H9 (cell line): ENCODE measurements around the gene CCDC177. TPM values are rescaled to one million over a fixed set of nuclear protein-coding genes. Genes with fewer than 3 reads are reported as not detected.

Experiments
- DNase-seq: peaks from one replicate; pipeline ENCODE4 v3.0.0-alpha.2; 2017
- H2AFZ ChIP-seq: one replicate; pipeline ENCODE4 v1.6.1; 2013; ENCODE audit warnings: mild to moderate bottlenecking, low read length, control low read depth, moderate library complexity
- H2AK5ac ChIP-seq: 2 replicates; pipeline ENCODE4 v1.6.1; 2013; ENCODE audit warnings: low read length, control low read depth, mixed read lengths; ENCODE audit not compliant: insufficient read length
- H2BK120ac ChIP-seq: one replicate; pipeline ENCODE4 v1.6.1; 2013; ENCODE audit warnings: low read depth, mild to moderate bottlenecking, low read length, control low read depth, inconsistent platforms; ENCODE audit not compliant: poor library complexity, severe bottlenecking
- H2BK12ac ChIP-seq: 2 replicates; pipeline ENCODE4 v1.6.1; 2013; ENCODE audit warnings: low read length, control low read depth, mixed read lengths, low read depth; ENCODE audit not compliant: insufficient read length
- H2BK15ac ChIP-seq: 2 replicates; pipeline ENCODE4 v1.6.1; 2013; ENCODE audit warnings: low read depth, low read length, control low read depth
- H2BK20ac ChIP-seq: one replicate; pipeline ENCODE4 v1.6.1; 2013; ENCODE audit warnings: low read depth, mild to moderate bottlenecking, low read length, control low read depth, inconsistent platforms; ENCODE audit not compliant: poor library complexity, severe bottlenecking
- H2BK5ac ChIP-seq: 2 replicates; pipeline ENCODE4 v1.6.1; 2013; ENCODE audit warnings: low read length, control low read depth, mixed read lengths; ENCODE audit not compliant: insufficient read length
- H3K14ac ChIP-seq: 2 replicates; pipeline ENCODE4 v1.6.1; 2013; ENCODE audit warnings: low read length, control low read depth; ENCODE audit not compliant: insufficient read depth
- H3K18ac ChIP-seq: 2 replicates; pipeline ENCODE4 v1.6.1; 2013; ENCODE audit warnings: low read depth, mild to moderate bottlenecking, mixed read lengths, low read length, control low read depth; ENCODE audit not compliant: insufficient read length
- H3K23ac ChIP-seq: 2 replicates; pipeline ENCODE4 v1.6.1; 2013; ENCODE audit warnings: low read length, control low read depth, mixed read lengths, low read depth; ENCODE audit not compliant: insufficient read length
- H3K23me2 ChIP-seq: 2 replicates; pipeline ENCODE4 v1.6.1; 2013; ENCODE audit warnings: low read depth, mild to moderate bottlenecking, mixed read lengths, low read length, control low read depth; ENCODE audit not compliant: insufficient read length, poor library complexity, severe bottlenecking
- H3K27ac ChIP-seq: 2 replicates; pipeline ENCODE4 v1.5.1; 2013; ENCODE audit warnings: low read length, control low read depth, mixed read lengths, low read depth; ENCODE audit not compliant: insufficient read length
- H3K27me3 ChIP-seq: 2 replicates; pipeline ENCODE4 v1.6.1; 2013; ENCODE audit warnings: low read length, control low read depth, inconsistent platforms; ENCODE audit not compliant: insufficient read depth
- H3K4ac ChIP-seq: 2 replicates; pipeline ENCODE4 v1.6.1; 2013; ENCODE audit warnings: low read depth, mild to moderate bottlenecking, control low read depth, inconsistent platforms, low read length, moderate library complexity
- H3K4me1 ChIP-seq: 2 replicates; pipeline ENCODE4 v1.6.1; 2013; ENCODE audit warnings: low read length, control low read depth, inconsistent platforms; ENCODE audit not compliant: insufficient read depth
- H3K4me2 ChIP-seq: 2 replicates; pipeline ENCODE4 v1.6.1; 2013; ENCODE audit warnings: low read length, control low read depth, mixed read lengths; ENCODE audit not compliant: insufficient read length, insufficient read depth
- H3K56ac ChIP-seq: 2 replicates; pipeline ENCODE4 v1.6.1; 2013; ENCODE audit warnings: low read depth, mild to moderate bottlenecking, mixed read lengths, low read length, control low read depth; ENCODE audit not compliant: insufficient read length
- H3K79me1 ChIP-seq: 2 replicates; pipeline ENCODE4 v1.6.1; 2013; ENCODE audit warnings: low read depth, mild to moderate bottlenecking, moderate library complexity, low read length, control low read depth, inconsistent platforms; ENCODE audit not compliant: insufficient read depth, poor library complexity, severe bottlenecking
- H3K79me2 ChIP-seq: 2 replicates; pipeline ENCODE4 v1.6.1; 2013; ENCODE audit warnings: low read length, control low read depth, inconsistent platforms; ENCODE audit not compliant: insufficient read depth
- H3K9ac ChIP-seq: 2 replicates; pipeline ENCODE4 v1.6.1; 2013; ENCODE audit warnings: low read length, control low read depth, mixed read lengths; ENCODE audit not compliant: insufficient read length; ENCODE audit errors: extremely low read depth
- H3K9me3 ChIP-seq: one replicate; pipeline ENCODE4 v1.6.1; 2013; ENCODE audit warnings: low read depth, low read length, inconsistent platforms; ENCODE audit not compliant: control insufficient read depth
- H3T11ph ChIP-seq: one replicate; pipeline ENCODE4 v1.6.1; 2013; ENCODE audit warnings: mild to moderate bottlenecking, low read length, control low read depth, inconsistent platforms
- H4K20me1 ChIP-seq: one replicate; pipeline ENCODE4 v1.6.1; 2013; ENCODE audit not compliant: control insufficient read depth, insufficient read length, insufficient read depth
- H4K5ac ChIP-seq: 2 replicates; pipeline ENCODE4 v1.6.1; 2013; ENCODE audit warnings: low read depth, mild to moderate bottlenecking, mixed read lengths, low read length, control low read depth; ENCODE audit not compliant: insufficient read length
- H4K8ac ChIP-seq: replicated peaks from 2 replicates; pipeline ENCODE4 v1.6.1; 2013; ENCODE audit warnings: low read length, control low read depth, mixed read lengths, low read depth; ENCODE audit not compliant: insufficient read length
- H4K91ac ChIP-seq: 2 replicates; pipeline ENCODE4 v1.6.1; 2013; ENCODE audit warnings: low read depth, mild to moderate bottlenecking, moderate library complexity, mixed read lengths, low read length, control low read depth; ENCODE audit not compliant: insufficient read length
- H3K27ac Mint-ChIP-seq, 3 experiments: 2 replicates in 2 of 3; 3 replicates in 1 of 3; pipeline ENCODE4 v1.8.0; 2020 to 2021; ENCODE audit warnings: mixed read lengths in 3 of 3, mild to moderate bottlenecking in 1 of 3, moderate library complexity in 1 of 3
- H3K27me3 Mint-ChIP-seq: 2 replicates; pipeline ENCODE4 v1.8.0; 2021; ENCODE audit warnings: low read depth, mild to moderate bottlenecking, moderate library complexity, mixed read lengths
- H3K36me3 Mint-ChIP-seq, 3 experiments: 2 replicates in 2 of 3; 3 replicates in 1 of 3; pipeline ENCODE4 v1.8.0; 2020 to 2021; ENCODE audit warnings: low read depth in 3 of 3, mixed read lengths in 3 of 3; ENCODE audit not compliant: insufficient read depth in 1 of 3
- H3K4me1 Mint-ChIP-seq, 2 experiments: 2 replicates each; pipeline ENCODE4 v1.8.0; 2020; ENCODE audit warnings: mixed read lengths in 2 of 2
- H3K4me3 Mint-ChIP-seq, 2 experiments: 2 replicates in 1 of 2; 3 replicates in 1 of 2; pipeline ENCODE4 v1.8.0; 2020 to 2021; ENCODE audit warnings: mild to moderate bottlenecking in 2 of 2, mixed read lengths in 2 of 2, moderate library complexity in 1 of 2
- H3K9me3 Mint-ChIP-seq, 2 experiments: 2 replicates in 1 of 2; 3 replicates in 1 of 2; pipeline ENCODE4 v1.8.0; 2020; ENCODE audit warnings: mild to moderate bottlenecking in 2 of 2, mixed read lengths in 2 of 2, moderate library complexity in 1 of 2
- CTCF ChIP-seq: fragments of 200-600 bp; sonication (generic); conservative IDR thresholded peaks from 3 replicates; pipeline ENCODE4 v1.8.0; 2021; ENCODE audit warnings: antibody characterized with exemption, mild to moderate bottlenecking
- WGBS: extraction: QIAGEN DNeasy Blood & Tissue Kit; methylation state at CpG from one replicate; pipeline ENCODE4 v1.1.7; 2013; ENCODE audit warnings: missing lambda C conversion rate, low lambda C conversion rate, mixed read lengths; ENCODE audit not compliant: insufficient read length; ENCODE audit errors: extremely low coverage; 5-methylcytosine and 5-hydroxymethylcytosine counted together
- total RNA-seq: library from RNA; stranded (reverse); gene quantifications from 2 replicates; pipeline ENCODE4 v1.2.1, GENCODE V29; 2021

Gene CCDC177
- total RNA-seq, 1 experiment from 2014 or later: 6.1 TPM

GRCh38 chr14:69616408-69616773, 41.7 kb upstream of the CCDC177 start:
- no peak overlapping the region for H3K18ac ChIP-seq
- no peaks in the 10 kb centered on the region; the same call in 1 of the 2 replicates for H3K27me3 ChIP-seq
- no peak for DNase-seq
- H3K9me3 ChIP-seq: no peaks in the 10 kb centered on the region
- Mint-ChIP-seq H3K27ac (no peak overlapping the region), H3K36me3 (no peaks in the 10 kb centered on the region), H3K9me3 (no peaks in the 10 kb centered on the region), H3K4me1 (peaks cover 16 to 34% of the 10 kb centered on the region in 2 experiments), H3K4me3 (no peak overlapping the region), H3K27me3 (peaks cover 12% of the 10 kb centered on the region)
- WGBS: no CpG with 5 or more reads among the region's 1 CpG
- H2BK12ac ChIP-seq: no peak overlapping the region
- no peak overlapping the region for H3K23ac ChIP-seq
- H4K20me1 ChIP-seq: no peaks in the 10 kb centered on the region
- no peak for TF ChIP-seq CTCF
- no peaks in the 10 kb centered on the region for H3K4me1 ChIP-seq
- H2AFZ ChIP-seq: no peak overlapping the region
- H3K27ac ChIP-seq: no peak overlapping the region
- no peak overlapping the region for H3K4ac ChIP-seq
- H3K14ac ChIP-seq: no peak overlapping the region
- H2BK15ac ChIP-seq: no peak overlapping the region
- no peak overlapping the region for H4K8ac ChIP-seq
- H3K4me2 ChIP-seq: no peak overlapping the region
- no peaks in the 10 kb centered on the region for H3K79me1 ChIP-seq
- no peak overlapping the region for H3T11ph ChIP-seq
- no peak overlapping the region for H2BK120ac ChIP-seq
- H4K91ac ChIP-seq: no peak overlapping the region
- no peak overlapping the region for H2AK5ac ChIP-seq
- no peak overlapping the region for H4K5ac ChIP-seq
- no peak overlapping the region for H2BK20ac ChIP-seq
- no peak overlapping the region for H2BK5ac ChIP-seq
- no peak overlapping the region for H3K9ac ChIP-seq
- H3K56ac ChIP-seq: no peak overlapping the region
- H3K79me2 ChIP-seq: 0 out of 2 replicates have a peak, but pooled peaks cover 2% of the 10 kb centered on the region
- peaks cover 7% of the 10 kb centered on the region for H3K23me2 ChIP-seq
